C4-2B (cell line): Measurements from ENCODE around the gene MAPKBP1.

Source experiments
- ZFX ChIP-seq: fragments of 450-650 bp; IDR thresholded peaks from 2 replicates; pipeline ENCODE4 v1.6.1; 2017
- TF ChIP-seq, protein P1 (sequence below): fragments of 450-650 bp; conservative IDR thresholded peaks from 2 replicates; pipeline ENCODE4 v1.5.1; 2017; ENCODE audit warnings: mild to moderate bottlenecking

DNA sequence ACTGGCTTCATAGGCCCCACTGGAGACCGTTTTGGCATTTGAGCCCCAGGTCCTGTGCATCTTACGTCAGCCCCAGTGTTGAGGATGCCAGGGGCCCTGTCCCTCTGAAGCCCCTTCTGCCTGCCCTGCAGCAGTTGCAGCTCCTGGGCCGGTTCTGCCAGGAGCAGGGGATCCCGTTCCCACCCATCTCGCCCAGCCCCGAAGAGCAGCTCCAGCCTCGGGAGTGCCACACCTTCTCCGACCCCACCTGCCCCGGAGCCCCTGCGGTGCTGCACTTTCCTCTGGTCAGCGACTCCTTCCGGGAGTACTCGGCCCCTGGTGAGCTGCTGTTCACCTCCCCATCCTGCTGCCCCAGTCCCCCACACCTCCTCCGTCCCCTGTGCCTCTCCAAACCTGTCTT is 72.9 kb downstream of the MAPKBP1 start:
- TF ChIP-seq, protein P1, sequence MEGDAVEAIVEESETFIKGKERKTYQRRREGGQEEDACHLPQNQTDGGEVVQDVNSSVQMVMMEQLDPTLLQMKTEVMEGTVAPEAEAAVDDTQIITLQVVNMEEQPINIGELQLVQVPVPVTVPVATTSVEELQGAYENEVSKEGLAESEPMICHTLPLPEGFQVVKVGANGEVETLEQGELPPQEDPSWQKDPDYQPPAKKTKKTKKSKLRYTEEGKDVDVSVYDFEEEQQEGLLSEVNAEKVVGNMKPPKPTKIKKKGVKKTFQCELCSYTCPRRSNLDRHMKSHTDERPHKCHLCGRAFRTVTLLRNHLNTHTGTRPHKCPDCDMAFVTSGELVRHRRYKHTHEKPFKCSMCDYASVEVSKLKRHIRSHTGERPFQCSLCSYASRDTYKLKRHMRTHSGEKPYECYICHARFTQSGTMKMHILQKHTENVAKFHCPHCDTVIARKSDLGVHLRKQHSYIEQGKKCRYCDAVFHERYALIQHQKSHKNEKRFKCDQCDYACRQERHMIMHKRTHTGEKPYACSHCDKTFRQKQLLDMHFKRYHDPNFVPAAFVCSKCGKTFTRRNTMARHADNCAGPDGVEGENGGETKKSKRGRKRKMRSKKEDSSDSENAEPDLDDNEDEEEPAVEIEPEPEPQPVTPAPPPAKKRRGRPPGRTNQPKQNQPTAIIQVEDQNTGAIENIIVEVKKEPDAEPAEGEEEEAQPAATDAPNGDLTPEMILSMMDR = no peak
- TF ChIP-seq ZFX = no peak
